ENCODE data around the gene GHR. TPM values are rescaled to one million over a fixed set of nuclear protein-coding genes. Genes with fewer than 3 reads are reported as not detected.

The GHR gene
- total RNA-seq, 1 donor, result 4.3 TPM

GRCh38 chr5:42579320-42579719 is 156.1 kb downstream of the GHR start:
- TF ChIP-seq CTCF (IDR thresholded peaks at IDR 0.05; ENCODE audit: insufficient read depth, low read length), result no peak
- no peak for DNase-seq (ENCODE audit: low read depth)
- no peak overlapping the region for H3K4me3 ChIP-seq (ENCODE audit: low read depth, low read length)

- DNase-seq (ENCODE audit: low read depth), result no peak
- TF ChIP-seq CTCF (IDR thresholded peaks at IDR 0.05; ENCODE audit: insufficient read depth, low read length), result no peak
- no peak overlapping the region for H3K4me3 ChIP-seq (ENCODE audit: low read depth, low read length)
Observed at GRCh38 chr5:42581845-42582244, 158.6 kb downstream of the GHR start.

GRCh38 chr5:42582723-42583122 is 159.5 kb downstream of the GHR start:
- TF ChIP-seq CTCF (IDR thresholded peaks at IDR 0.05; ENCODE audit: insufficient read depth, low read length), result no peak
- DNase-seq (ENCODE audit: low read depth), result no peak
- H3K4me3 ChIP-seq (ENCODE audit: low read depth, low read length), result no peak overlapping the region

DNA sequence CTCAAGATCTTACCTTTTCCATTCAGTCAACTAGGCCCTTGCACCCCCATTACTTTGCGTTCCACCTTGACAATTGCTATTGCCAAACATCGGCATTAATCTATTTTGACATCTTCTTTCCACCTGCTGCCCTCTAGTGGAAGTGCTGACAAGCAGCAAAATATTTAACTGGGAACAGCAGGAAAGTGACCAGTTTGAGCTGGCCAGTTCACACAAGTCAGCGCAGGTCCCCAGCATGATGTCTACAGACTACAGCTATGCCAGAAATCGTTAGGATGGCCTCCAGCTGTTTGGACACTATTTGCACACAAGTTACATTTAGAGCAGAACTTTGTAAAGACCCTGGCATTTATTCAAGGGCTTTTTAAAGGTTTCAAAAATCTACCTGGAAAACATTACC is 160.1 kb downstream of the GHR start:
- H3K4me3 ChIP-seq (ENCODE audit: low read depth, low read length), result no peak overlapping the region
- peak; percentile 68 for DNase-seq (ENCODE audit: low read depth)
- peak; percentile 81 for TF ChIP-seq CTCF (IDR thresholded peaks at IDR 0.05; ENCODE audit: insufficient read depth, low read length)

DNA sequence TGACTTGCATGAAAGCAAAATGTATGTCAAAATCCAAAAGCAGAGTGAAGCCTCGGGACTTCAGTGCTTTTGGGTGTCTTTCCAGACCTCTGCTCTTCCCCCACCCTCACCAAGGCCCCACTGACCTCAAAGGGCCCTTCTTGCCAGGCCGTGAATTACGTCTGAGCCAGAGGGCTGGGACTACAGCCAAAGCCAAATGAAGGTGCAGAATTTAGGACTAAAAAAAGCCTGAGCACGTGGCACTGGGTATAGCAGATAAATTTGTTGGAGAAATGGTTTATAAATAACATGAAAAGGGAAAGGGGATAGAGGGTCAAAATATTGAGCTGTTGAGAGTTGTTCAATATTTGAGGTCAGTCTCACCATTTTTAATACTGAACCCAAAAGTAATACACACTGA is 163.4 kb downstream of the GHR start:
- peak; percentile 52 for DNase-seq (ENCODE audit: low read depth)
- no peak for TF ChIP-seq CTCF (IDR thresholded peaks at IDR 0.05; ENCODE audit: insufficient read depth, low read length)
- H3K4me3 ChIP-seq (ENCODE audit: low read depth, low read length), result no peak overlapping the region

GRCh38 chr5:42587096-42587723 is 164.0 kb downstream of the GHR start:
- H3K4me3 ChIP-seq (ENCODE audit: low read depth, low read length), result no peak overlapping the region
- no peak for TF ChIP-seq CTCF (IDR thresholded peaks at IDR 0.05; ENCODE audit: insufficient read depth, low read length)
- DNase-seq (ENCODE audit: low read depth), result peak; percentile 6

GRCh38 chr5:42590566-42590965 is 167.3 kb downstream of the GHR start:
- no peak for DNase-seq (ENCODE audit: low read depth)
- no peak overlapping the region for H3K4me3 ChIP-seq (ENCODE audit: low read depth, low read length)
- no peak for TF ChIP-seq CTCF (IDR thresholded peaks at IDR 0.05; ENCODE audit: insufficient read depth, low read length)

Measured in fibroblast of the aortic adventitia (primary cell).